Measurements from ENCODE around the gene APOL3.

DNA sequence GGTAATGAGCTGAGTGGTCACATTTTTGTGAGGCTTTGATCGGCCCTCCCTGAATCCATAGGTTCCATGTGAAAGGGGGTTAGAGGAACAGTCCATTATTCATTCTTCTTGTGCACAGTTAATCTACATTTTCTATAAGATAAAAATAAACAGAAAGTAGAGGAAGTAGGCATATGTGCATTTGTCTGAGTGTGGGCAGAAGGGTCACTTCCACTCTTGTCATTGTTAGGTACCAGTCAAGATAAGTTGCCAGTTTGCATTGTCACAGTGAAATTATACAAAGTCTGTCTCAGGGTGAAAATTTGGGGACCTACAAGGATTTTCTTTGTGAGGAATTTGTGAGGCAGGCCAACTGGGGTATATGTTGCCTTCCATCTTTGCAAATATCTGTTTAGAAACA lies 45.7 kb upstream of the APOL3 start:
- TF ChIP-seq KDM4B (CRISPR knock-in tag; IDR thresholded peaks at IDR 0.05) (no peak), FIP1L1 (IDR thresholded peaks at IDR 0.05; ENCODE audit: borderline replicate concordance, insufficient read depth, low read depth, low read length) (no peak), MTA3 (CRISPR knock-in tag; IDR thresholded peaks at IDR 0.05) (no peak), CBFB (CRISPR knock-in tag; IDR thresholded peaks at IDR 0.05) (no peak)
- TF ChIP-seq, protein P1, sequence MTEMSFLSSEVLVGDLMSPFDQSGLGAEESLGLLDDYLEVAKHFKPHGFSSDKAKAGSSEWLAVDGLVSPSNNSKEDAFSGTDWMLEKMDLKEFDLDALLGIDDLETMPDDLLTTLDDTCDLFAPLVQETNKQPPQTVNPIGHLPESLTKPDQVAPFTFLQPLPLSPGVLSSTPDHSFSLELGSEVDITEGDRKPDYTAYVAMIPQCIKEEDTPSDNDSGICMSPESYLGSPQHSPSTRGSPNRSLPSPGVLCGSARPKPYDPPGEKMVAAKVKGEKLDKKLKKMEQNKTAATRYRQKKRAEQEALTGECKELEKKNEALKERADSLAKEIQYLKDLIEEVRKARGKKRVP (CRISPR knock-in tag; IDR thresholded peaks at IDR 0.05) = no peak

All from HepG2 (cell line).